DMS79 treated with DMSO at 0.1 percent for 48 hours (cell line): Measurements from ENCODE around the gene DAPK1.

Experiments
- DNase-seq: peaks from one replicate; lab custom pipeline; 2025; lab: John Stamatoyannopoulos, UW

DAPK1 gene

DNA sequence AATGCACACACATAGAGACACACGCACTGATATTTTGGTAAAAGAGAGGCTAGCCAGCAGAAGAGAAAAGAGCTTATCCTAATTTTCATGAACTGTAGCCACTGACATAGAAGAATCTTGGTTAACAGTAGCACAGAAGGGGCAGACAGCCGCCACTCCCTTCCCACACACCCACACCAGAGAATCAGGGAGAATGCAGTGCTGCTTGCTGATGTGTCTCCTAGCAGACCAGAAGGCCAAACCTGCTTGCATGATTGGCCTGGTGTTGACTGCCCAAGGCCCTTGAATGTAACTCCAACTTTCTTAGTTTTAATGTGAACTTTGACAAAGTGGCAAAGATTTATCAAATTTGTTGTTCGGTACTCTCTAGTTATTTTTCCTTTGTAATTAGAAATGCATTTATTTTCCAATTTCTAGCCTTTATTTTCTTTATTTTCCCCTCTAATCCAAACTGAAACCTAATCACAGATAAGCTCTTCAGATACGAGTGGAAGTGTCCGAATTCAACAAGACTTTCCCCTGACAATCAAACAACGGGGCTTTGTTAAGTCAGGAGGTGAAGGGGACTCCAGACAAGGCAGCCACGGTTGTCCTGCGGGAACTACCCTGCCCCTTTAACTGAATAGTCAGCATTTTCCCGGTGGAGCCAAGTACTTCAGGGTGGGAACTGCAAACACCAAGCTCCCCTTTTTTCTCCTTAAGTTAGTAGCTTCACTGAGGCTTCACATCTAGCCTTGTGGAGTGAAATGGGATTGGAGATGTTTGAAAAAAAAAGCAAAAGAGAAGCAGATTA, 146.3 kb downstream of the DAPK1 start:
- no peak for DNase-seq

DNA sequence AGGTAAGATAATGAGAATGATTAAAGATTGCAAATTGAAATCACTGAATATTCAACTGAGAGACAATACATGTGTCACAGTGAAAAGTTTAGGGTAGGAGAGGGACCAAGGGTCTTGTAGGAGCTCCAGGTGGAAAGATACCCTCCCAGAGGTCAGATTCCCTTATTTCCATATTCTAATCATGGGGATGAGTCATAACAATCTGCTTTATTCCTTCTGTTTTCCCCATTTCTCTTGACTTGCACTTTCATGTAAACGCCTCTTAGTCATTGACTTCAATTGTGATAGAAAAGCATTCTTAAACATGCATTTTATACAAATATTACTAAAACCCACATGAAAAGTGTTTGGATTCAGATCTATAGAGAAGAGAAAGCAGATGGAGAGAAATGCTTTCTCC, 147.0 kb downstream of the DAPK1 start:
- DNase-seq: no peak

DNA sequence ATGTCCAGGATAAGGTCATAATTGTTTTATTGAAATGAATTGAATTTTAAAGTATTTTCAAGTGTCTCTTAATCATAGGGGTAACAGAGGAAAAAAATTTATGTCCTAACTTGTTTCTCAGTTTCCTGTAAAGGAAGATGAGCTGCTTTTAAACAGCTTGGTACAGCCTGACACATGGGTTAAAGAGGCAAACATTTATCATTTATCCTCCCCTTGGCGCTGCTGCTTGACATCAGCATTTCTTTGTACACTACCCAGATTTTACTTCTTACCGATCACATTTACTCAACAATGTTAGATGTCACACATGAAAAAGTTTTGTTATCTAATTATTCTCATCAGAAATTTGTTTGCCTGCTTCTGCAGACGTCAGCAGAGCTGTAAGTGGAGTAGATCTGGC, 148.9 kb downstream of the DAPK1 start:
- DNase-seq: no peak

DNA sequence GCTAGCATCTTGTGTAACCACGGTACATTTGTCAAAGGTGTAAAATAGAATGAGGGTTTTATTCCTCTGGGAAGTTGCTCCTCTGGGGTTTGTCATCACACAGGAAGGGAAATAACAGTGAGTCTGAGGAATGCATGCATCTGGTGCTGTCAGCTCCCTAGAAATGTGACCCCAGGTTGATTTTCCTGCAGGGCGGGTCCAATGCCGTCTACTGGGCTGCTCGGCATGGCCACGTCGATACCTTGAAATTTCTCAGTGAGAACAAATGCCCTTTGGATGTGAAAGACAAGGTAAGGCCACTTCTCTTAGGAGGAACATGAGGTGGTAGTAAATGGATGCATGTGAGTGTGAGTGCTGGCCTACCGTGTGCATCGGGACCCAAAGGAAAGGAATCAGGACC, 149.4 kb downstream of the DAPK1 start:
- DNase-seq: no peak

DNA sequence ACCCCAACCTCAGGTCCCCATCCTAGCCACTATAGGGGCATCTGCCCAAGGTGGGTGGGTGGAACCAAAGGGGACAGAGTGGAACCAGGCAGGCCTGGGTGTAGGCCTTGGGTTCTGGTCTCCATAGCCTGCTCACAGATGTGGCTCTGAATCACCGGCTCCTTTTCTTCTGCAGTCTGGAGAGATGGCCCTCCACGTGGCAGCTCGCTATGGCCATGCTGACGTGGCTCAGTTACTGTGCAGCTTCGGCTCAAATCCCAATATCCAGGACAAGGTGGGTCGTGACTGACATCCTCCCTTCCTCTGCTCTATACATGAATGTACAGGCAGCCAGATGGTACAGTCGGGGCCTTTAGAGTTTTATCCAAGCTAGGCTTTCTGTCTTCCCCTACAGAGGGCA, 150.9 kb downstream of the DAPK1 start:
- no peak for DNase-seq

DNA sequence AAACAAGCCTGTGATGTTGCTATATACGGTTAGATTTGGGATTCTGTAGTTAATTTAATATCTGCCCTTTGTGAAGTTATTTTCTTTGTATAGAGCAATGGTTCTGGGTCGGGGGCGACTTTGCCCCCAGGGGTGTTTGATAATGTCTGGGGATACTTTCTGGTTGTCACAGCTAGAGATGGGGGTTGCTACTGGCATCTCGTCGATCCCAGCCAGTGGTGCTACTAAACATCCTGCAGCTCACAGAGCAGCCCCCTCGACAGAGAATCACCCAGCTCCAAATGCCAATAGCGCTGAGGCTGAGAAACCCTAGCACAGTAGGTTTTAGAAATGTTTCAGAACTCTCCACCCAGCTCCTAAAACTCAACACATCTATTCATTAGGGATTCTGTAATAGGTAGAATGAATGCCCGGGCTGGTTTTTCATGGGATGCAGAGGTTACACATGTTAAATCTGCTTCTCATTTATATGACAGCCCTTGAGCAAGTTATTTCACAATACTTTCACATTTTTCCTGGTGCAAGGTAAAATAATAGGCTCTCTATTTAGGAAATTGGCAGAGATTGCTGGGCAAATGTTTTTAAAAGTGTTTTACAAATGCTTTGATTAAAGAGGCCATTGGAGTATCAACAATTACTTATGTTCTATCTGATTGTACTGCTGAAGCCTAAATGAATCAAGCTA, 153.1 kb downstream of the DAPK1 start:
- no peak for DNase-seq

DNA sequence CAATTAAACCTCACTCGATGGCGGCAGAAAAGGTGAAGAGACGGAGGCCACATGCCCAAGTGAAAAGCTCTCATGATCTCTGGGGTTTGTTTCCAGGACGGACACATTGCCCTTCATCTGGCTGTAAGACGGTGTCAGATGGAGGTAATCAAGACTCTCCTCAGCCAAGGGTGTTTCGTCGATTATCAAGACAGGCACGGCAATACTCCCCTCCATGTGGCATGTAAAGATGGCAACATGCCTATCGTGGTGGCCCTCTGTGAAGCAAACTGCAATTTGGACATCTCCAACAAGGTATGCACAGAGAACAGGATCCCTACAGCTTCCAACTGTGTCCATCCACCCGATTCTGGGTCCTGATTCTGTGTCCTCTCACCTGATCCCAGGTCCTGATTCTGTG, 153.8 kb downstream of the DAPK1 start:
- DNase-seq: no peak

DNA sequence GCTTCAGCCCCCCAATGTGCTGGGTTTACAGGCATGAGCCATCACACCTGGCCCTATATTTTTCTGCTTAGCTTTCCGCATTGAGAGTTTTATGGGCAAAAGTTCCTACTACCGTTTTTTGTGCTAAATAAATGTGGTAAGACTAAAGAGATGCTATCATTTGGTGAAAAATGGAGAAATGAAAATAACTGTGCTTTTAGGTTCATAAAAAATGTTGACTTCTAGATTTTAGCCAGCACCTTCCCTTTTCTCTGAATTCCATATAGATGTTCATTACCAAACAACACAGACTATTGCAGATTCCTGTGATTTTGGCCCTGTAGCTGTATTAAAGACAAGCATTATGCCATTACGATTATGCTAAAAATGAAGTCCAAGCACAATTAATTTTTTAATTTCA, 156.3 kb downstream of the DAPK1 start:
- no peak for DNase-seq

DNA sequence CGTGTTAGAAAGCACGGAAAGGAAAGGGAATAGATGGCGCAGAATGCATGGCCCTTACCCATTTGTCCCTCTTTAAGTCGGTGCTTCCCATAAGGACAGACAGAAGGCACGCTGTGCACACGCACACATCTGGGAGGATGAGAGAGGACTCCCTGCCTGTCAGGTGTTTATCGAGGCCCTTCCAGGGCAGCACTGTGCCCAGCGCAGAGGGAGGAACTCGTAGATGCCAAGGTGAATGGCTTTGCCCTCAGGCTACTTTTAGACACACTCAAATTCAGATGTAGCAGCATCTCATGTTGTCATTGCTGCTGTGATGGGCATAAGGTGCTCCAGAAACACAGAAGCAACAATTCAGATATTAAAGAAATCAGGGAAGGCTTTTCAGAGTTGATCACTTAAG, 158.1 kb downstream of the DAPK1 start:
- DNase-seq: no peak

DNA sequence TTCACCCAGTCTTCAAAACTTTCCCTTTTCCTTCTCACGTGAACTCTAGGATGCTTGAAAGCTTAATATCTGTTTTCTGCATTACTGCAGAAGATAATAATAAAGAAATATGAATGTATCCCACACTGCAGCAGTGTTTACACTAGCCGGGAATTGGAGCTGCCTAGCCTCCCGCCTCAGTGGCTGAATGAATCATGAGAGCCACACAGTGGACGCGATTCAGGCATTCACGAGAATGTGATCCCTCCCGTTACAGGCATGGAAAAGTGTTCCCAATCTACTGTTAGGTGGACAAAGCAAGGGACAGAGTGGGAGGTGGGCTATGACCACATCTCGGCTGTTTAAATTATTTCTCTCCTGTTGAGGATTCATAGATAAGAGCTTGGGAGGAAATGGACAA, 158.8 kb downstream of the DAPK1 start:
- no peak for DNase-seq

DNA sequence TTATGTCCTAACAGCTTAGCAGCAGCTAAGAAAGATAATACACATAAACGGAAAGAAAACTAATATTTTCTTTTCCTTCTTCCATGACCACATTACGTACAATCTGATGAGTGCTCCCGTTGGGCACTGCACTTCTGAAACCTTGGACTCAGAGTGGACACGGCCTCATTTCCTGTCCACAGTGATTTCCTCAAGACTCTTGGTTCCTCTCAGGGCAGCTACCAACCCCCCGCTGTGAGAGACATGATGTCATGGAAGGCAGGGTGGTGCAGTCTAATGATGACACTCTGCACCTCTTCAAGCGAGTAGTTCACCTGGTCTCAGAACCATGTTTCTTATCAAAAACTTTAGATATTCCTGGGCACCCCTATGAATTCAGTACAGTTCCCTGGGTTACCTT, 159.5 kb downstream of the DAPK1 start:
- DNase-seq: no peak

DNA sequence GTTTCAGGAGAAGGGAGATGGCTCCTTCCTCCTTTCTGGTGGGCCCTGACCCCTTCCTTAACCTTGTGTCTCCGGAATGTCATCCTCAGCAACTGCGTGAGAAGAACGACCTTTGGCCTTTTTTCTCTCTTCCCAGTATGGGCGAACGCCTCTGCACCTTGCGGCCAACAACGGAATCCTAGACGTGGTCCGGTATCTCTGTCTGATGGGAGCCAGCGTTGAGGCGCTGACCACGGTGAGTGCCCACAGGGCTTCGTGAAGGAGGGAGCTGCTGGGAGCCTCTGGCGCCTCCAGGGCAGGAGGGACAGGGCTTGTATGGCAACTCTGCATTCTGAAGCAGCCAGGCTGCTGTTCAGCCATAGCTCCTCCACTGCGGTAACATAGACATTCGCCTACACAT, 160.2 kb downstream of the DAPK1 start:
- no peak for DNase-seq

DNA sequence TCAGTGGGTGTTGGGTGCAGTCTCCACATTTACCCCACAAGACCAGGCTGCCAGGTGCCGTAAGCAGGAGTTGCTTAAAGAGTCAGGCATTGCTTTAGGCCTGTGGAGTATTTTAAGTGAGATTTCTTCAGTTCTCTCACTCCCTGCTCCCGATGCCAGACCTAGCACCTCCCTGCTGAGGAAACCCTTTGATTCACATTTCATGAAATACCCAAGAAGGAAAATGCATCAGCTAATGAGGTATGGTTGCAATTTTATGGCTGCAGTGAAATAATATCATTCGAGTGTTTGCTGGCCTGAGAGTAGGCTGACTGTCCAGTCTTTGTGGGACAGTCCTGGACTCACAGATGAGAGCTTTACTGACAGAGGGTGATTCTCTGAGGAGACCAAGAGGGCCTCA, 160.8 kb downstream of the DAPK1 start:
- DNase-seq: no peak

DNA sequence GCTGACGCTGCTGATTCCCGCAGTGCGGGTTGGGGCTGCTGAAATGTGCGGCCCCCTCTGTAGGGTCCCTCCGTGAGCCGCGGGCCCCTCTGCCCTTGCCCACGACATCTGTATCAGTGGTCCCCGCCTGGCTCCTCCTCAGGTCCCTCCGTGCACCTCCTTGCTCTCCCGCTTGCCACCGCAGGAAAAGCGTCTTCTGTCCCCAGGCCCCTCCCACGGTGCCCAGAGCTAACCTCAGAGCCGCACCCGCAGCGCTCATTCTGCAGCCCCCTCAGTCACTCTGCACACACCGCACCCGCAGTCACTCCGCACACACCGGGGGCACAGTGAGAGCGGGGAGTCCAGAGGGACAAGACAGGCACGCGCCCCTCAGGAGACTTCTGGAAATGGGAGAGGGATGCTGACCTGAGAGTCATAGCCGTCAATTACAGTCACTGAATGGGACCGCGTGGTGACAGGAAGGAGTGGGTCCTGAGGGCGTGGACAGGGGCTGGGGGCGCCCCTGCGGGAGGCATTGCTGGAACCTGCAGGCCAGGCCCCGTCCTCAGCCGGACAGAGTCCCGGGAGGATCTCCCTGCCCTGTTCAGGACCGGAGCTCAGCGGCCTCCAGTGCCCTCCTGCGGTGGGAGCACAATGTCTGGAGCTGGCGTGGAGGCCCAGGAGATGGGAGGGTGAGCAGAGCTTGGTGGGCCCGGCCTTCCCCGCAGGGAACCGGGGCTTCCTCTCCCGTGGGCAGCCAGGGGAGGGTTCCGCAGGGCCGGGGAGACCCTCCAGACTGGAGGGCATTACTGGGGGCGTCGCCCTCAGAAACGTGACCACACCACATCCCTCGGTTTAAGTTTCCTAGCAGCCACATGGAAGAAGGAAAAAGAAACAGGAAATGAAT, 162.1 kb downstream of the DAPK1 start:
- no peak for DNase-seq

DNA sequence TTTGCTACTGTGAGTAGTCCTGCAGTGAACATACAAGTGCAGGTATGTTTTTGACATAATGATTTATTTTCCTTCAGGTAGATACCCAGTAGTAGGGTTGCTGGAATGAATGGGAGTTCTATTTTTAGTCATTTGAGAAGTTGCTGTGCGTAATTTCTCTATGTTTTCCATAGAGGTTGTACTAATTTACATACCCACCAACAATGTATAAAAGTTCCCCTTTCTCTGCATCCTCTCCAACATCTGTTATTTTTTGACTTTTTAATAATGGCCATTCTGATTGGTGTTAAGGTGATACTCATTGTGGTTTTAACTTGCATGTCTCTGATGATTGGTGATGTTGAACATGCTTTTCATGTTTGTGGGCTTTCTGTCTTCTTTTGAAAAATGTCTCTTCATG, 163.6 kb downstream of the DAPK1 start:
- no peak for DNase-seq

DNA sequence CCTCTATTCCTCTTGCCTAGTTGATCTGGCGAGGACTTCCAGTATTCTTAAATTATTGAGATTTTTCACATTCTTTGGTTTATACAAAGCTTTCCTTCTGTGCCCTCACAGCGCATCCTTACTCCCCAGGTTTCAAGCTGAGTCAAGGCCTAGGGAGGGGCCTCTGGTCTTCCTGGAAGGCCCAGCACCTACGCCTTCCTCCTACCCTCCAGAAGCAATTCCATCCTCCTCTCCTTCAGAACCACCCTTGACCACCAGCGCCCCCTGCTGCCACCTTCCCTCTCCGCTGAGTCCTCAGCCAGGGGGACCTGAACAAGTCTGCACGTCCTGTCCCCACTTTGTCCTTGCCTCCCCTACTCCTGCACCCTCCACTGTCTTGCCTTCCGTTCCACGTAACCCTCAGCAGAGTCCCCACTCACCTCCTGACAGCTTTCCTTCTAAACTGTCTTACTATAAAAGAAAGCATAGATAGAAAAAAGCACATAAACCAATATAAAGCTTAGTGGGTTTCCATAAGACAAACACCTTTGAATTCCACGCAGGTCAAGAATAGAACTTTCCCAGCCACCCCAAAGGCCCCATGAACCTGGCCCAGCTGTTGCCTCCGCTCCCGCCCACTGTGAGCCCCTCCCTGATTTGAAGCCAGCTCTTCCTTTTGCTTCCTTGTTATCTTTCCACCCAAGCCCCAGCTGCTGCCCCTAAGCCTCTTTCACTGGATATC, 165.3 kb downstream of the DAPK1 start:
- DNase-seq: no peak

DNA sequence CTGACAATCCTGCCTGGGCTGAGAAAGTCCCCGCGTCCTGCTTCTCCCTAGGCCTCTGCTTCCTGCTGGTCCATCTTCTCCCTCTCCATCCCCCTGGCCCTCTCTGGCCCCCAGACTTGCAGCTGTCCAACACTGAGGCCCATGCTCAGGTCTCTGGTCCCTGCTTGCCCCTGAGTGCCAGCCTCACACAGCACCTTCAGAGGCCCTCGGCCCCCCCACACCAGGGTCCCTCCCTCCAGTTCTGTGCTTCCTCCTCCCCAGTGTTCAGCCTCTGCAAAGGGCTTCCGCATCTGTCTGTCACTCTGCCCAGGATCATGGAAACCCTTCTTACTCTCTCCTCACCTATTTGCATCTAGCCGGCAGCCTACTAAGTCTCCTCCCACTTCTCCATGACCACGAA, 165.9 kb downstream of the DAPK1 start:
- no peak for DNase-seq

DNA sequence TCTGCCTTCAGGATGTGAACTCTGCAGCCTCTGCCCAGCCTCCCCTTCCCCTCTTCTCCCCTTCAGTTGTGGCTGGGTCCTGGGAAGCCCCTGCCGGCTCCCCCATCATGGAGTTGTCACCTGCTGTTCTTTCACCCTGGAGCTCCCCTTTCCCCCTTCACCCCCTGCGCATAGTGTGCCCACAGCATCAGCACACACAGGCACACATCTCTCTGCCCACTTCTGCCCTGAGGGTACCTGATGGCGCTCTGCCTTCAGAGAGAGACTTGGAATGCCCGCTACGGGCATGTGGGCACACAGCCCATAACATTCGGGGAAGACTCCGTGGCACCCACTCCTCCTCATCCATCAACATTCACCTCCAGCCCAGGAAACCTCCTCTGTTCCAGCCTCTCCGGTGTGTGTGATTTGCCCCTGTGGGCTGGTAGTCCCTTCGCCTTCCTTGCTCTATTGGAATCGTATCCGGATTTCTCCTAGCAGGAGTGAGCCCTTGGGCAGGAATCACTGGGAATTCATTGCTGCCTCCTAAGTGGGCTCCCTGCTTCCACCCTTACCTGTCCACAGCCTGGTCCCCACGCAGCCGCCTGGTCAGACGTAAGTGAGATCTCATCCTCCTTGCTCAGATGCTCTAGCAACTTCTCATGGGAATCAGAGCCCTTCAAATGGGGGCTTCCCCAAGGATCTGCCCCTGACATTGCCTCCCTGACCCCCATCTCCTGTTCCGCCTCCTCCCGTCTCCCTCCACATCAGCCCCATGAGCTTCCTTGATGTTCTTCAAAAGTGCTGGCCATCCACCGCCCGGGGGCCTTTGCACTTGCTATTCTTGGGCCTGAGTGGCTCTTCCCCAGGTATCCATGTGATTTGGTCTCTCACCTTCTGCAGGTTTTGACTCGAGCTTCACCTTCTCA, 166.7 kb downstream of the DAPK1 start:
- no peak for DNase-seq

DNA sequence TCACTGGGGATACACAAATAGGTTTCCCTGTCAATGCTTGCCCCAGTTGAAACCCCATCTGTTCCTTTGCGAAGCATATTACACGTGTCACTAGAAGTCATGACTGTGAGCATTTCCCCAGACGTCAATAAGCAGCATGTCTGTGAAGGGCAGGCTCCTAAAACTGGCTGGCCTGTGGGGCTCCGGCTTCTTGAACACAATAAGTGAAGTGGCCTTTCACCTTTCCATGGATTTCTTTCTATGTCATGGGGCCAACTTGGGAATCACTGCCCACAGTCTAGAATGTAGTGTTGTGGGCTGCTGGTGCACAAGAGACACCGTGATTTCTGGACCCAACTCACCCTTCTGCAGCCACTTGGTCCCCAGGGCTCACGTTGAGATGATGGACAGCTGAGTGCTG, 167.8 kb downstream of the DAPK1 start:
- DNase-seq: no peak

DNA sequence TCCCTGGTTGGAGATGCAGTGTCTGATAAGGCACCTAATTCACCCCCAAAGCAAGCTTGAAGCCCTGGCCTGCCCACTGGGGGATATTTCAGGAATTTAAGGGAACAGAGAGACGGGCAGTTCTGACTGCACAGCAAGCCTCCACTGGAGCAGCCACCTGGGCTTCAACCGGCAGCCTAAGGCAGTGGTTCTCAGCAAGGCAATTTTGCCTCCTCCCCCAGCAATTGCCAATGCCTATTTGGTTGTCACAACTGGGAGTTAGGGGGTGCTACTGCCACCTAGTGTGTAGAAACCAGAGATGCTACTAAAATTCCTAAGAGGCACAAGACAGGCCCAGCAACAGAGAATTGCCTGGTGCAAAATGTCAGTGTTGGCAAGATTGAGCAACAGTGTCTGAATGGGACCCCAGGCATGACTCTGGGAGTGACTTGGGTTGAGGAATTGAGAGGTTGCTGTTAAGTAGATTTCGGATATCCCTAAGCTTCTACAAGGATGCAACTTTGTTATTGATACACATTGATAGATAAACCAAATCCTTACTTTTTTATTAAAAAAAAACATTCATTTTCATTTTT, 169.6 kb downstream of the DAPK1 start:
- DNase-seq: no peak

DNA sequence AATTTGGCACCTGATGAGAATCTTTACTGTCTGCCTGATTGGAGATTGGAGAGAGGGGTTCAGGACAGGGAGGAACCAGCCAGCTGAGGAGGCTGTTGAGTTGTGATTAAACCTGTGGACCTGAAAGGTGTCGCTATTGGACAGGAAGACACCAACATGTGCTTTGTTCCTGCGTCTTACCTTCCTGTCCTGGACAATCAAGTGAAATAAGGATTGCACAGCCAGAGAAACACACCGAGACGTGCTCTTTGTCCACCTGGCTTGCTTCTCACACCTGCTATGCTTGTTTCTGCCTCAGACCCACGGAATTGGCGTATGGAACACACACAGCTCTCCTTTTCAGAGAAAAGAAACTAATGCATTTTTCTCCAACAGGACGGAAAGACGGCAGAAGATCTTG, 170.6 kb downstream of the DAPK1 start:
- DNase-seq: no peak
